A549 (cell line): ENCODE measurements around the gene BCR. TPM values are rescaled to one million over a fixed set of nuclear protein-coding genes. Genes with fewer than 3 reads are reported as not detected.

Source experiments
- ATAC-seq, 2 experiments: fragments of 200-7000 bp in 1 of 2; fragments of >200 bp in 1 of 2; cut with Nextera tagmentation in 1 of 2; cut with Tn5 transposase in 1 of 2; 3 replicates each; pipeline versions ENCODE4 v1.8.0 to v1.9.1; 2018 to 2020; ENCODE audit warnings: mild to moderate bottlenecking in 1 of 2, moderate library complexity in 1 of 2
- CTCF ChIA-PET: fragments of 300-600 bp; sonication (Branson Sonifier 250); formaldehyde crosslinking; extraction: SDS; loops from one replicate; lab custom pipeline; 2021; ENCODE audit warnings: antibody characterized with exemption, inconsistent platforms; lab: Yijun Ruan, JAX
- POLR2A ChIA-PET: fragments of 350-600 bp; formaldehyde crosslinking; extraction: SDS; loops from one replicate; lab custom pipeline; 2021; ENCODE audit warnings: antibody characterized with exemption, inconsistent platforms; lab: Yijun Ruan, JAX
- DNase-seq, 2 experiments: peaks; one replicate each; pipeline versions ENCODE4 v3.0.0 to v3.0.0-alpha.2; 2011 to 2016; ENCODE audit warnings: low read depth in 1 of 2, low spot score in 1 of 2
- FAIRE-seq: peaks from 2 replicates; lab custom pipeline; 2011; peaks lifted over from hg19 to GRCh38; lab: Jason Lieb, UNC
- H3K27ac ChIP-seq, 2 experiments: fragments of >200 bp; sonication (Bioruptor Twin); formaldehyde crosslinking; 3 replicates each; pipeline ENCODE4 v1.5.1; 2016 to 2017
- H3K4me1 ChIP-seq: fragments of >200 bp; sonication (Bioruptor Twin); formaldehyde crosslinking; 3 replicates; pipeline ENCODE4 v1.6.1; 2016
- H3K4me2 ChIP-seq: fragments of >200 bp; sonication (Bioruptor Twin); formaldehyde crosslinking; 3 replicates; pipeline ENCODE4 v1.6.1; 2016
- H3K4me3 ChIP-seq: fragments of >200 bp; sonication (Bioruptor Twin); formaldehyde crosslinking; 3 replicates; pipeline ENCODE4 v1.5.1; 2016
- H3K9me3 ChIP-seq: fragments of >200 bp; sonication (Bioruptor Twin); formaldehyde crosslinking; 3 replicates; pipeline ENCODE4 v1.6.1; 2016
- ATOH8 ChIP-seq: fragments of 250-450 bp; sonication (Bioruptor Pico); IDR thresholded peaks from 2 replicates; pipeline ENCODE4 v1.5.0; 2020; ENCODE audit warnings: low read depth, mild to moderate bottlenecking, moderate library complexity
- BHLHE40 ChIP-seq: IDR thresholded peaks from 2 replicates; pipeline ENCODE4 v1.6.1; 2012; ENCODE audit warnings: low read depth, low read length, inconsistent platforms
- CBX8 ChIP-seq: fragments of 200-600 bp; sonication (generic); IDR thresholded peaks from 2 replicates; pipeline ENCODE4 v1.6.1; 2016
- CHD4 ChIP-seq: fragments of 200-600 bp; sonication (generic); IDR thresholded peaks from 2 replicates; pipeline ENCODE4 v1.6.1; 2016; ENCODE audit warnings: antibody characterized with exemption, mild to moderate bottlenecking, borderline replicate concordance
- ELK1 ChIP-seq: fragments of 150-350 bp; IDR thresholded peaks from 2 replicates; pipeline ENCODE4 v1.6.1; 2014; ENCODE audit warnings: low read depth, mild to moderate bottlenecking, low read length
- FOSL2 ChIP-seq, 2 experiments: fragments of 450-650 bp in 1 of 2; fragments of >200 bp in 1 of 2; sonication (Bioruptor Twin) in 1 of 2; formaldehyde crosslinking; IDR thresholded peaks; 2 replicates each; pipeline versions ENCODE4 v1.5.0 to v1.6.1; 2016 to 2020; ENCODE audit warnings: mild to moderate bottlenecking in 1 of 2, moderate library complexity in 1 of 2
- FOXS1 ChIP-seq: fragments of 250-450 bp; sonication (Bioruptor Pico); IDR thresholded peaks from 2 replicates; pipeline ENCODE4 v1.5.0; 2020; ENCODE audit warnings: mild to moderate bottlenecking, moderate library complexity
- GATA3 ChIP-seq: IDR thresholded peaks from 2 replicates; pipeline ENCODE4 v1.6.1; 2012; ENCODE audit warnings: borderline replicate concordance
- HDAC2 ChIP-seq: fragments of 200-600 bp; sonication (generic); IDR thresholded peaks from 2 replicates; pipeline ENCODE4 v1.6.1; 2016
- HES2 ChIP-seq: fragments of >200 bp; sonication (Bioruptor Twin); formaldehyde crosslinking; IDR thresholded peaks from 2 replicates; pipeline ENCODE4 v1.6.1; 2016
- HEYL ChIP-seq: fragments of 250-450 bp; sonication (Bioruptor Pico); IDR thresholded peaks from 2 replicates; pipeline ENCODE4 v1.8.0; 2021; ENCODE audit warnings: mild to moderate bottlenecking, moderate library complexity
- HOXB13 ChIP-seq: fragments of 250-450 bp; sonication (Bioruptor Pico); IDR thresholded peaks from 2 replicates; pipeline ENCODE4 v1.5.0; 2020; ENCODE audit warnings: low read depth, mild to moderate bottlenecking, moderate library complexity
- JUN ChIP-seq, 2 experiments: fragments of >200 bp; sonication (Bioruptor Twin); formaldehyde crosslinking; IDR thresholded peaks; 2 replicates in 1 of 2; 3 replicates in 1 of 2; pipeline ENCODE4 v1.6.1; 2016 to 2017
- JUNB ChIP-seq: fragments of >200 bp; sonication (Bioruptor Twin); formaldehyde crosslinking; IDR thresholded peaks from 2 replicates; pipeline ENCODE4 v1.6.1; 2016
- KDM1A ChIP-seq: fragments of 200-600 bp; sonication (generic); IDR thresholded peaks from 2 replicates; pipeline ENCODE4 v1.6.1; 2016; ENCODE audit warnings: low read depth, mild to moderate bottlenecking
- KDM5A ChIP-seq: fragments of 200-600 bp; sonication (generic); IDR thresholded peaks from 2 replicates; pipeline ENCODE4 v1.6.1; 2016; ENCODE audit warnings: antibody characterized with exemption, mild to moderate bottlenecking
- MAFK ChIP-seq: fragments of 450-650 bp; IDR thresholded peaks from 2 replicates; pipeline ENCODE4 v1.6.1; 2014; ENCODE audit not compliant: partially characterized antibody
- MAZ ChIP-seq: fragments of 150-350 bp; IDR thresholded peaks from 2 replicates; pipeline ENCODE4 v1.6.1; 2014; ENCODE audit warnings: antibody characterized with exemption, low read depth, low read length, borderline replicate concordance
- PHF8 ChIP-seq: fragments of 200-600 bp; sonication (generic); IDR thresholded peaks from 2 replicates; pipeline ENCODE4 v1.6.1; 2016; ENCODE audit warnings: low read depth, mild to moderate bottlenecking, antibody characterized with exemption, moderate library complexity, borderline replicate concordance
- POLR2A ChIP-seq: IDR thresholded peaks from 2 replicates; pipeline ENCODE4 v1.6.1; 2012; ENCODE audit warnings: mild to moderate bottlenecking, low read length
- POLR2AphosphoS2 ChIP-seq: conservative IDR thresholded peaks from 2 replicates; pipeline ENCODE4 v1.6.1; 2012; ENCODE audit warnings: low read length, improper control_type of control experiment, inconsistent platforms
- RARB ChIP-seq: fragments of 250-450 bp; sonication (Bioruptor Pico); IDR thresholded peaks from 2 replicates; pipeline ENCODE4 v1.8.0; 2021; ENCODE audit warnings: mild to moderate bottlenecking, moderate library complexity
- RNF2 ChIP-seq: fragments of 200-600 bp; sonication (generic); IDR thresholded peaks from 2 replicates; pipeline ENCODE4 v1.6.1; 2016; ENCODE audit warnings: low read depth, mild to moderate bottlenecking, antibody characterized with exemption, moderate library complexity, borderline replicate concordance
- SMC3 ChIP-seq: fragments of >200 bp; sonication (Bioruptor Twin); formaldehyde crosslinking; IDR thresholded peaks from 3 replicates; pipeline ENCODE4 v1.6.1; 2018; ENCODE audit warnings: inconsistent platforms
- TP53 ChIP-seq: fragments of 250-450 bp; sonication (Bioruptor Pico); IDR thresholded peaks from 2 replicates; pipeline ENCODE4 v1.5.0; 2021; ENCODE audit warnings: mild to moderate bottlenecking, moderate library complexity
- USF2 ChIP-seq: fragments of 450-650 bp; IDR thresholded peaks from 2 replicates; pipeline ENCODE4 v1.6.1; 2014; ENCODE audit warnings: antibody characterized with exemption
- ZC3H11A ChIP-seq: fragments of 450-650 bp; IDR thresholded peaks from 2 replicates; pipeline ENCODE4 v1.6.1; 2014; ENCODE audit warnings: antibody characterized with exemption, mild to moderate bottlenecking
- ZFP36 ChIP-seq: fragments of 450-650 bp; IDR thresholded peaks from 2 replicates; pipeline ENCODE4 v1.6.1; 2014; ENCODE audit warnings: borderline replicate concordance; ENCODE audit not compliant: partially characterized antibody
- WGBS: methylation state at CpG from one replicate; pipeline ENCODE4 v1.1.6; 2017; ENCODE audit errors: missing lambda C conversion rate; 5-methylcytosine and 5-hydroxymethylcytosine counted together
- polyA plus RNA-seq, 4 experiments: library from polyadenylated mRNA; depleted of rRNA in 3 of 4; stranded (reverse); fragments of >200 nt; fragmentation: RNase III in 1 of 4; extraction: RNeasy Plus Mini Kit Qiagen cat#74134 plus additional on column Dnase treatment in 1 of 4; gene quantifications; 2 replicates in 3 of 4; 3 replicates in 1 of 4; pipeline ENCODE4 v1.2.3, GENCODE V29; 2011 to 2017
- TF ChIP-seq, protein P1 (sequence below): fragments of >200 bp; sonication (Bioruptor Twin); formaldehyde crosslinking; IDR thresholded peaks from 3 replicates; pipeline ENCODE4 v1.5.1; 2016

Gene BCR
- polyA plus RNA-seq, 2 of the 4 experiments (the other 2 are of a cell fraction): 14.7 to 16.4 TPM

DNA sequence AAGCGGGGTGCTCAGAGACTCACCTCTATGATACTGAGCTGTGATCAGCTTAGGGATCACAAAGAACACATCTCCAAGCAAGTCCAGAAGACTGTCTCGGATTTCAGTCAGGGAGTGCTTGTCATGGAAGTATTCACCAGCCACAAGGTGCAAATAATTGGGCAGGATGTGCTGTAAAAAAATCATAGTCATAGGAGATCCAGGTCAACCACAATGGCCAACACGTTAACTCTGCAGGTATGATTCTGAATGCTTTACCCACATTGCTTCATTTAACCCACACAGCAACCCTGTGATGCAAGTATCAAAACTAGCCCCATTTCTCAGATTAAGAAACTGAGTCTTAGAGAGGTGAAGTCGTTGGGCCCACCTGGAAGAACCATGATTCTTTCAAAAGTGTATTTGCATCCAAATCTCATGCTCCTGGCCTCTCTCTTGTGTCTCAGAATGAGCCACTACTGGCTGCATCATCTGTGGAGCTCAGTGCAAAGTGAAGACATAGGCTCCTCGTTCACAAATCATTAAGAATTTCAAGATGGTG, 179.3 kb downstream of the BCR start:
- Histone ChIP-seq H3K4me1 (no peaks in the 10 kb centered on the region), H3K4me3 (no peak overlapping the region), H3K9me3 (no peaks in the 10 kb centered on the region), H3K27ac (no peak overlapping the region), H3K4me2 (no peak overlapping the region)
- WGBS: 25% methylated on average over 5 of the region's 5 CpGs
- no peak for TF ChIP-seq POLR2A
- no peak for TF ChIP-seq FOSL2 (IDR thresholded peaks at IDR 0.05)
- no peak for TF ChIP-seq FOSL2 (CRISPR knock-in tag; IDR thresholded peaks at IDR 0.05)
- TF ChIP-seq HES2: no peak
- TF ChIP-seq KDM1A: no peak
- no peak for TF ChIP-seq TP53 (CRISPR knock-in tag)
- TF ChIP-seq POLR2AphosphoS2: no peak
- TF ChIP-seq CHD4: no peak
- no peak for TF ChIP-seq CBX8
- TF ChIP-seq JUN (IDR thresholded peaks at IDR 0.05): no peak
- no peak for TF ChIP-seq FOXS1 (CRISPR knock-in tag)
- no peak for TF ChIP-seq ELK1
- no peak for TF ChIP-seq MAFK
- no peak for TF ChIP-seq RARB
- no peak for TF ChIP-seq PHF8
- TF ChIP-seq, protein P1, sequence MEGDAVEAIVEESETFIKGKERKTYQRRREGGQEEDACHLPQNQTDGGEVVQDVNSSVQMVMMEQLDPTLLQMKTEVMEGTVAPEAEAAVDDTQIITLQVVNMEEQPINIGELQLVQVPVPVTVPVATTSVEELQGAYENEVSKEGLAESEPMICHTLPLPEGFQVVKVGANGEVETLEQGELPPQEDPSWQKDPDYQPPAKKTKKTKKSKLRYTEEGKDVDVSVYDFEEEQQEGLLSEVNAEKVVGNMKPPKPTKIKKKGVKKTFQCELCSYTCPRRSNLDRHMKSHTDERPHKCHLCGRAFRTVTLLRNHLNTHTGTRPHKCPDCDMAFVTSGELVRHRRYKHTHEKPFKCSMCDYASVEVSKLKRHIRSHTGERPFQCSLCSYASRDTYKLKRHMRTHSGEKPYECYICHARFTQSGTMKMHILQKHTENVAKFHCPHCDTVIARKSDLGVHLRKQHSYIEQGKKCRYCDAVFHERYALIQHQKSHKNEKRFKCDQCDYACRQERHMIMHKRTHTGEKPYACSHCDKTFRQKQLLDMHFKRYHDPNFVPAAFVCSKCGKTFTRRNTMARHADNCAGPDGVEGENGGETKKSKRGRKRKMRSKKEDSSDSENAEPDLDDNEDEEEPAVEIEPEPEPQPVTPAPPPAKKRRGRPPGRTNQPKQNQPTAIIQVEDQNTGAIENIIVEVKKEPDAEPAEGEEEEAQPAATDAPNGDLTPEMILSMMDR: no peak
- no peak for TF ChIP-seq SMC3
- ATAC-seq (no peak), FAIRE-seq (no peak), DNase-seq (no peak)
- ChIA-PET POLR2A (no interaction called here), CTCF (no interaction called here)

- DNase-seq: no peak
- no peak for ATAC-seq
- no peak overlapping the region for H3K27ac ChIP-seq
- H3K4me3 ChIP-seq: no peak overlapping the region
- H3K9me3 ChIP-seq: no peaks in the 10 kb centered on the region
- H3K4me2 ChIP-seq: no peak overlapping the region
- POLR2A ChIA-PET: no interaction called here
- H3K4me1 ChIP-seq: no peaks in the 10 kb centered on the region
- FAIRE-seq: no peak
- TF ChIP-seq MAFK: no peak
- TF ChIP-seq HOXB13 (CRISPR knock-in tag): no peak
- no peak for TF ChIP-seq POLR2A
- no peak for TF ChIP-seq USF2
- no peak for TF ChIP-seq GATA3
- TF ChIP-seq HEYL (CRISPR knock-in tag): no peak
- TF ChIP-seq HDAC2: no peak
- no peak for TF ChIP-seq ATOH8 (CRISPR knock-in tag)
- TF ChIP-seq FOXS1 (CRISPR knock-in tag): no peak
- TF ChIP-seq ZFP36: no peak
- no peak for TF ChIP-seq CHD4
- no peak for TF ChIP-seq MAZ
- TF ChIP-seq JUNB: no peak
- TF ChIP-seq BHLHE40: no peak
- no peak for TF ChIP-seq KDM5A
- TF ChIP-seq RNF2: no peak
- TF ChIP-seq ZC3H11A: no peak
- CTCF ChIA-PET: interaction anchor here (1.3 kb wide), 1 partner anchor 24 kb away, joined by 5 read pairs; no protein-coding TSS in a partner anchor
These were observed 181.4 kb downstream of the BCR start for GRCh38 chr22:23361676-23362075.
